GM04504 (cell line): Measurements from ENCODE around the gene ADAM8.

Source experiments
- DNase-seq: peaks from one replicate; pipeline ENCODE4 v3.0.0-alpha.2; 2012; ENCODE audit warnings: low read depth

The ADAM8 gene

GRCh38 chr10:133212853-133213494, 63.7 kb downstream of the ADAM8 start:
- DNase-seq = no peak
